ENCODE data around the gene UBTD2. TPM values are rescaled to one million over a fixed set of nuclear protein-coding genes. Genes with fewer than 3 reads are reported as not detected.

UBTD2 gene, protein sequence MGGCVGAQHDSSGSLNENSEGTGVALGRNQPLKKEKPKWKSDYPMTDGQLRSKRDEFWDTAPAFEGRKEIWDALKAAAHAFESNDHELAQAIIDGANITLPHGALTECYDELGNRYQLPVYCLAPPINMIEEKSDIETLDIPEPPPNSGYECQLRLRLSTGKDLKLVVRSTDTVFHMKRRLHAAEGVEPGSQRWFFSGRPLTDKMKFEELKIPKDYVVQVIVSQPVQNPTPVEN
- 12.3 to 18.4 TPM (median 15.1 TPM) in 5 replicates for total RNA-seq (2022; extraction: Qiagen RNA extraction)

GRCh38 chr5:172283020-172283861 lies at the start of gene UBTD2:
Gene UBTD2 (minus strand): TSS chr5:172283764. CDS start chr5:172283665, 99 bp downstream.

DNA sequence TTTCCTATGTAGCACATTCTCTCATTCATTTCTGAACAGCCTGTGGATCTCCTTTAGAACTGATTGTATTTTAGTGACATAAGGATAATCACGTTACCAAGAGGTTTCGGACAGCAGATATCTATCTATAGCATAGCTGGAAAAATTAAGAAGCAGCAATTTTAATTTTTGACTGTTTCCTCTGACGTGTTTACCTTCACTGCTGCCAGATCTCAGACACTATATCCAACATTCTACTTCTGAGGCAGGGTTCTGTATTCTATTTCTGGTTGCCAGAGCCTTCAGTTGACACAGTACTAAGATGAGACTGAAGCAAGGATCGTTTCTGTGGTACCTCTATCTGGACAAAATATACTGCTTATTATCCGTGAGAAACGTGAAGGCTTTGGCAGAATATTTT lies 89.7 kb downstream of the UBTD2 start, which contains the start of gene EFCAB9:
TSS of gene EFCAB9 (plus strand) at position 301 of the 400 bp plus-strand sequence. CDS start at position 302, 1 bp downstream.

GRCh38 chr5:172188033-172188892 lies 95.3 kb downstream of the UBTD2 start, which contains the start of gene STK10:
Gene STK10 (minus strand): TSS chr5:172188224. CDS start chr5:172188042, 182 bp downstream.

Other genes starting within 250 kb of the UBTD2 start
- gene STK10, start 95.5 kb downstream of the UBTD2 start, total RNA-seq (2022; extraction: Qiagen RNA extraction): 19.4 to 22.8 TPM (median 20.9 TPM) in 5 replicates
- not detected in 5 replicates for gene EFCAB9, start 89.6 kb downstream of the UBTD2 start, total RNA-seq (2022; extraction: Qiagen RNA extraction)
- 15.3 to 20.0 TPM (median 18.8 TPM) in 5 replicates for gene SH3PXD2B, start 170.8 kb upstream of the UBTD2 start, total RNA-seq (2022; extraction: Qiagen RNA extraction)

All from A549 treated with Hydrocortisone at 1 μM for 4 hours (cell line).